Rectal smooth muscle tissue (tissue), 1 donor: ENCODE results near the gene RAD51B.
"Not testable (repeated sequence)": the region's sequence is repeated elsewhere in the genome, so short reads cannot be mapped to it uniquely, and the experiment has no call there.

ENCODE experiments used
- H3K27ac ChIP-seq: one replicate; pipeline ENCODE4 v1.7.0; 2013; ENCODE audit warnings: low read depth, low read length, inconsistent platforms
- H3K27me3 ChIP-seq: one replicate; pipeline ENCODE4 v1.7.0; 2013; ENCODE audit warnings: low read length; ENCODE audit not compliant: control insufficient read depth, insufficient read depth
- H3K36me3 ChIP-seq: one replicate; pipeline ENCODE4 v1.7.0; 2013; ENCODE audit warnings: low read length; ENCODE audit not compliant: control insufficient read depth, insufficient read depth
- H3K4me1 ChIP-seq: one replicate; pipeline ENCODE4 v1.7.0; 2013; ENCODE audit warnings: low read length; ENCODE audit not compliant: control insufficient read depth, insufficient read depth
- H3K4me3 ChIP-seq: one replicate; pipeline ENCODE4 v1.7.0; 2013; ENCODE audit warnings: low read length
- H3K9ac ChIP-seq: one replicate; pipeline ENCODE4 v1.7.0; 2013; ENCODE audit warnings: low read length

Gene RAD51B

GRCh38 chr14:67963960-67964812, 144.6 kb downstream of the RAD51B start:
- Histone ChIP-seq H3K27me3 (no peaks in the 10 kb centered on the region), H3K4me1 (peaks cover 12% of the 10 kb centered on the region), H3K4me3 (peak overlapping the region; percentile 41), H3K9ac (no peak overlapping the region), H3K27ac (peak overlapping the region; percentile 77), H3K36me3 (no peaks in the 10 kb centered on the region)

DNA sequence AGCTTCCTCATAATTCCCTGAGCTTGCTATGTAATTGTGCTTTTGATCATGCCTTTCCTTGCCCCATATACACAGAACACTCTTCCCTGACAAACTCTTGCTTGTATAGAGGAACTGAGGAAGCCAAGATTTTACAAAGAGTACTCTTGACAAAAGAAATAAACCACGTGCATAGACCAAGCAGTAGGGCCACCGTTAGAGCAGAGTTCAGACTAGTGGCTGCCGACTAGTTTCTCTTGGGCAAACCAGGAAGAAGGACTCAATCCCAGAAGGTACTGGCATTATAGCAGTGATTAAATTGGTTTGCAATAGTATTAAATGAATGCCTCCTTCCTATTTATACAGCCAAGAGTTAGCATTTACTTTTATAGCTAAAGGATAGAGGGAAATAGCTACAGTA, 146.1 kb downstream of the RAD51B start:
- Histone ChIP-seq H3K36me3 (no peaks in the 10 kb centered on the region), H3K9ac (no peak overlapping the region), H3K4me1 (peaks cover 12% of the 10 kb centered on the region), H3K4me3 (no peak overlapping the region), H3K27ac (peak overlapping the region; percentile 77), H3K27me3 (no peaks in the 10 kb centered on the region)

DNA sequence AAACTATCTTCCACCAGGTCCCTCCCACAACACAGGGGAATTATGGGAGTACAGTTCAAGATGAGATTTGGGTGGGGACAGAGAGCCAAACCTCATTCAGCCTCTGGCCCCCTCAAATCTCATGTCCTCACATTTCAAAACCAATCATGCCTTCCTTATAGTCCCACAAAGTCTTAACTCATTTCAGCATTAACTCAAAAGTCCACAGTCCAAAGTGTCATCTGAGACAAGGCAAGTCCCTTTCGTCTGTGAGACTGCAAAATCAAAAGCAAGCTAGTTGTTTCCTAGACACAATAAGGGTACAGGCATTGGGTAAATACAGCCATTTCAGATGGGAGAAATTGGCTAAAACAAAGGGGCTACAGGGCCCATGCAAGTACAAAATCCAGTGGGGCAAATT, 147.6 kb downstream of the RAD51B start:
- H3K36me3 ChIP-seq, result no peaks in the 10 kb centered on the region
- H3K4me1 ChIP-seq, result peaks cover 21% of the 10 kb centered on the region
- no peaks in the 10 kb centered on the region for H3K27me3 ChIP-seq
- H3K27ac ChIP-seq, result peak overlapping the region; percentile 27
- H3K9ac ChIP-seq, result no peak overlapping the region
- H3K4me3 ChIP-seq, result no peak overlapping the region

- not testable (repeated sequence) for H3K4me3 ChIP-seq, H3K9ac ChIP-seq, H3K27me3 ChIP-seq, H3K36me3 ChIP-seq, H3K27ac ChIP-seq
- H3K4me1 ChIP-seq, result peaks cover 24% of the 10 kb centered on the region
Measured at GRCh38 chr14:67967970-67968369, 148.4 kb downstream of the RAD51B start.

DNA sequence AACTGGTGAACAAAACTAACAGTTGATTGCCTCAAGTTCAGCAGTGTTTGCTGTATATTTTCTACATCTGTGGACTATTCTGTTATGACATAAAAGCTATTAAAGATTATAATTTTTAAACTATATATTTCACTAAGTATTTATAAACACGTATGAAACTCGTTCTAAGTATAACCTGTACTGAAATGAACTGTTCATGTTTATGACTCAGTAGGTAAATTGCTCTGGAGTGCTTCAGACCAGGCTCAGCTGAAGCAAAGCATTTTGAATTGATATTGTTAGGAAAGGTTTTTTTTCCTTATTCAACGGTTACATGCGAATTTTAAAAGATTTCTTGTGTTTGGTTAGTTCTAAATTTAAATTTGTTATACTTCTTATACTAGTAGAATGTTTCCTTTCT, 151.3 kb downstream of the RAD51B start:
- H3K4me3 ChIP-seq, result no peak overlapping the region
- peak overlapping the region; percentile 34 for H3K27ac ChIP-seq
- no peak overlapping the region for H3K9ac ChIP-seq
- peaks cover 12% of the 10 kb centered on the region for H3K4me1 ChIP-seq
- no peaks in the 10 kb centered on the region for H3K36me3 ChIP-seq
- no peaks in the 10 kb centered on the region for H3K27me3 ChIP-seq

DNA sequence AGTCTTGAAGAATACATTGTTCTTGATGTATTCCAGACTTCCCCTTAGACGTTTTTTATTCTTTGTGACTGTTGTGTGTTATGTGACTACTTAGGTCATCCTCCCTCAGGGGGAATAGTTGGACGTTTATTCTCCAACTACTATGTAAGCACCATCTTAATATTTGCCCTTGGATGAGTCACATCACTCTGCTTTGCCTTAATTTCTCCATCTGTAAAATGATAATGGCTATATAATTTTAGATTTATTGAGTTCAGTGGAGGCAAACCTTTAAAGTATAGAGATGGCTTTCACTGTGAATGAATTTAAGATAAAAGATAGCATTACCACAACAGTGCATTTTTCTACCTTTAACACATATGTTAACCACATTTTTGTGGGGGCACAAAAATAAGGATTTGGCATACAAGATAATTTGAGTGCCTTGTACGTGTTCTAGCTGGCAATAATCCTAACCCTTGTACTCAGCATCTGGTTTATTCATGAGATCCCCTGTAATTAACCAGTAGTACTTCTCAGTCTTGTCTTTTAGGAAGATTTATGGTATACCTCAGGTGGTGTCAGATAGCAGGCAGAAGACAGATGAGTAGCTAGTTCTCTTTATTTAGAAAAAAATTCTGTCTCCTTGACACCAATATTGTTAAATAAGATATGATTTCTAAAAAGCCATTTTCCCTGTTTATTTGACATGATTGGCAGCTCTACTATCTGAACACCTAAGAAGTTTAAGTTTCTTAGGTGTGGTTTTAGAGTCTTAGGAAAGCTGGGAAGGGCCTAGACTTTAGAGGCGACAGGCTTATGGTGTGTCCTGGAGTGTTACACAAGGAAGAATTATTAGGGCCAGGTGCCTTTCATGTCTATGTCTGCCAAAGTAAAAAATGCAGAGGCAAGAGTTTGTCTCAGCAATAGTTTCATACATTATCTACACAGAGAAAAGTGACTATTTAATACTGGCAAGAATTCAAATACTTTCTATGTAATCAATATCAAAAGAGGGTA, 152.3 kb downstream of the RAD51B start:
- Histone ChIP-seq H3K27me3 (no peaks in the 10 kb centered on the region), H3K27ac (peak overlapping the region; percentile 66), H3K4me1 (peaks cover 12% of the 10 kb centered on the region), H3K4me3 (no peak overlapping the region), H3K9ac (no peak overlapping the region), H3K36me3 (no peaks in the 10 kb centered on the region)

GRCh38 chr14:67973436-67973835, 153.9 kb downstream of the RAD51B start:
- H3K27ac ChIP-seq, result no peak overlapping the region
- no peak overlapping the region for H3K9ac ChIP-seq
- no peak overlapping the region for H3K4me3 ChIP-seq
- peaks cover 19% of the 10 kb centered on the region for H3K4me1 ChIP-seq
- H3K36me3 ChIP-seq, result no peaks in the 10 kb centered on the region
- H3K27me3 ChIP-seq, result no peaks in the 10 kb centered on the region

GRCh38 chr14:67975470-67975869, 155.9 kb downstream of the RAD51B start:
- Histone ChIP-seq H3K9ac (no peak overlapping the region), H3K36me3 (no peaks in the 10 kb centered on the region), H3K4me1 (peaks cover 19% of the 10 kb centered on the region), H3K4me3 (no peak overlapping the region), H3K27ac (no peak overlapping the region), H3K27me3 (no peaks in the 10 kb centered on the region)

DNA sequence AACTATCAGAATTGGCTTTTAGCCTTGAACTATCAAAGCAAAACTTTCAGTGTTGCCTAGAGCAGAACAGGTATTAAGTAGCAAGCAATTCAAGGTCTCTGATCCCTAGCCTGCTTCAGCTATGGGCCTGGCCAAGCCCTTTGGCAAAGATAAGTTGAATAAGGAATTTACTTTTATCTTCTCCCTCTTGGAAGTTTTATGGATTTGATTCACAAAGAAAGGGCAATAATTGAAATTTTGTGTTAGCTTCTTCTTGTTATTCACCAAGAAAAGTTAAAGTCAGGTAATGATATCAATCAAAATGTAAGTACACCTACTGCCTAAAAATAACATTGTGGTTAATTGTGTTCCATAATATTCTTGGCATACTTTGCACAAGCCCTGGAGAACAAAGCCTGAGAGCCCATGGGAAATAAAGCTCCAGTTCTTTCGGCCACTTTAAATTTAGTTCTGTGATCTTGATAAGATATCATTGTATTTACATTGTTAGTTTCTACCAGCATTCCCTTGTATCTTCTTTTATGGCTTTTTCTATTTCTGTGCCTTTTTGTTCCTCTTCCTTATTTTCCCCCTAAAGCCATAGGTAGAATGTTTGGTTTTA, 158.0 kb downstream of the RAD51B start:
- Histone ChIP-seq H3K9ac (no peak overlapping the region), H3K4me1 (peaks cover 7% of the 10 kb centered on the region), H3K27ac (peak overlapping the region; percentile 7), H3K4me3 (no peak overlapping the region), H3K27me3 (no peaks in the 10 kb centered on the region), H3K36me3 (no peaks in the 10 kb centered on the region)

- no peak overlapping the region for H3K4me3 ChIP-seq
- H3K4me1 ChIP-seq, result peaks cover 7% of the 10 kb centered on the region
- no peaks in the 10 kb centered on the region for H3K36me3 ChIP-seq
- no peak overlapping the region for H3K9ac ChIP-seq
- H3K27ac ChIP-seq, result no peak overlapping the region
- H3K27me3 ChIP-seq, result no peaks in the 10 kb centered on the region
Measured at GRCh38 chr14:67978749-67979148, 159.2 kb downstream of the RAD51B start.

DNA sequence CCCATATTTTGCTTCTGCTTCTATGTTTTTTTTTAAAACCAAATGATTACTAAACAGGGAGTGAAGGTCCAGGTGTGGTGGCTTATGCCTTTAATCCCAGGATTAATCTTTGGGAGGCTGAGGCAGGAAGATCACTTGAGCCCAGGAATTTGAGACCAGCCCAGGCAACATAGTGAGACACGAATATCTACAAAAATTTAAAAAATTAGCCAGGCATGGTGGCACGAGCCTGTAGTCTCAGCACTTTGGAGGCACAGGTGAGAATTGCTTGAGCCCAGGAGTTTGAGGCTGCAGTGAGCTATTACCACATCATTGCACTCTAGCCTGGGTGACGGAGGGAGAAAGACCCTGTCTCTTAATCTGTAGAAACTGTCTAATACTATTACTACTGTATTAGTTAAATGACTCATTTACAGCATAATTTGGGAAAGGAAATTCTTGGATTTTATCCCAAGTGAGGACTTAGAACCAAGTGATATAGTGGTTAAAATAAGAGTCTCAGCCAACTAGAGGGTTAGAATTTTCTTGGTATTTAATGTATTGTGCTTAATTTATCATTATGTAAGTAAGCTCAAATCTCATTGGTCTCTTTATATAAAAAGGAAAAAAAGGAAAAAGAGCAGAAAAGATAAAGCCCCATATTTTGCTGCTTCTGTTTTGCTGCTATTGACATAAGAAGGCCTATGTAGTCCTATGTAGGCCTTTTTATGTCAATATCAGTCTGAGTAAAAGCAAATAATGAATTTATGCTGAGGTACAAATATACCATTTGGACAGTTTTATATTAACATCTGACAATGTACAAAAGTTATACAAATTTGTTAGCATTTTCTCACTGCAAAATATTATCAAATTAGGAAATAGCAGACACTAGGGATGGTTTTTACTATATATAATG, 163.4 kb downstream of the RAD51B start:
- Histone ChIP-seq H3K4me3 (no peak overlapping the region), H3K9ac (no peak overlapping the region), H3K27me3 (no peaks in the 10 kb centered on the region), H3K36me3 (no peaks in the 10 kb centered on the region), H3K27ac (no peak overlapping the region), H3K4me1 (peaks cover 7% of the 10 kb centered on the region)
